ENCODE results near the gene GABARAP.
"Not testable (repeated sequence)": the region's sequence is repeated elsewhere in the genome, so short reads cannot be mapped to it uniquely, and the experiment has no call there.

GABARAP gene

GRCh38 chr17:7260651-7261378 is 18.6 kb upstream of the GABARAP start:
- no peak for DNase-seq (ENCODE audit: low read depth)

GRCh38 chr17:7260151-7260550 is 17.9 kb upstream of the GABARAP start:
- DNase-seq (ENCODE audit: low read depth), result no peak

- DNase-seq (ENCODE audit: low read depth), result no peak
Measured at GRCh38 chr17:7259555-7259889, 17.3 kb upstream of the GABARAP start.

DNA sequence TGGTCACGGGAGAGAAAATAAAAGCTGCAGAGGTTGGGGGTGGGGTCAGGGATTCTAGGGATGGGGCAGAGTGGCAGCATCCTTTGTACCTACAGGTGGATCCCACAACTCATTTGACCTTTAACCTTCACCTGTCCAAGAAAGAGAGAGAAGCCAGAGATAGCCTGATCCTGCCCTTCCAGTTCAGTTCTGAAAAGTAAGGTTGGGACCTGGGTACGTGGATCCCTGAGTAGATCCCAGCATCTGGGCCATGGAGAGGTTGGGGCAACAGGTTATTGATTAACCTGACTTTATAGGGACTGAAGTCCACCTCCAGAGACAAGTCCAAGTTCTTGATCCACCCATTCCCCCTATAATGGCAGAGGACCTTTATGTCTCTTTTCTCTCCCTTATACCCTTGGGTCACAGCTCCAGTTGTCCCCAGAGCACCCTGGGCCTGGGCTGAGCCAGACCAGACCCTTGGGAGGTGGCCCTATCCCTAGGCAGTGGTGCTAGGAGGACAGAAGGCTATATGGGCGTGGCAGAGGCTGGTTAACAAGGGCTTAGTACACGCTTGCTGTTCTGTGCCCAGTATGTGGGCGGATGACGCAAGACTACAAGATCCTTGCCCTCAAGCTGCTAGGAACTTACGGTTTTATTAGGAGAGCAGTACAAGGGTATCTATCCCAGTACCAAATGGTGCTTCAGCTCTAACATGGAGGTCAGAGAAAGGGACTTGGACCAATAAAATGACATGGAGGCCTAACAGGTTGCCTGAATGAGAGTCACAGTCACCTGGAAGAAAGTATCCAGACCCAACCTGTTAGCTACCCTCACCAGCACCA is 16.7 kb upstream of the GABARAP start:
- no peak for DNase-seq (ENCODE audit: low read depth)

DNA sequence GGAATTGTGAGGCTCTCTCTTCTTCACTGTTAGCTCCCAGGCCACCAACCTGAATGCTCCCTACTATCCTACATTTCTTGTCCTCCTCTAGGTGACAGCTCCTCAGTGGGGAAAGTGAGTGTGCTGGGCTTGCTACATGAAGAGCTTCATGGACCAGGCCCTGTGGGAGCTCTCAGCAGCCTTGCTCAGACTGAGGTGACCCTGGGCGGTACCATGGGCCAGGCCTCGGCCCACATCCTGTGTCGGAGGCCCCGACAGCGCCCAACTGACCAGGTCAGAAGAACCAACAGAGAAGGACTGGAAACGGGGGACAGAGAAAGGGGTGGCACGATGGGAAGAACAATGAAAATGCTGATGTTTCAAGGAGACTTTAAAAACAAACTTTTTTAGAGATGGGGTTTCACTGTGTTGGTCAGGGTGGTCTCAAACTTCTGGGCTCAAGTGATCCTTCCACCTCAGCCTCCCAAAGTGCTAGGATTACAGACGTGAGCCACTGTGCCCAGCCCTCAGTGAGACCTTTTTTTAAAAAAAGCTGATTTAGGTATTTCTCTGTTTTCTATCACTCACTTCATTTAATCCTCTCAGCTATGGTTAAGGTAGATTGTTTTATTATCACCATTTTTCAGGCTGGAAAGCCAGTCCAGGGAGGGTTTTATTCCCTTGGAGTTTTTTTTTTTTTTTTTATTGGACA is 14.7 kb upstream of the GABARAP start:
- no peak for DNase-seq (ENCODE audit: low read depth)

- no peak for DNase-seq (ENCODE audit: low read depth)
Measured at GRCh38 chr17:7254511-7254910, 12.3 kb upstream of the GABARAP start.

- no peak for DNase-seq (ENCODE audit: low read depth)
Measured at GRCh38 chr17:7253082-7253481, 10.8 kb upstream of the GABARAP start.

DNA sequence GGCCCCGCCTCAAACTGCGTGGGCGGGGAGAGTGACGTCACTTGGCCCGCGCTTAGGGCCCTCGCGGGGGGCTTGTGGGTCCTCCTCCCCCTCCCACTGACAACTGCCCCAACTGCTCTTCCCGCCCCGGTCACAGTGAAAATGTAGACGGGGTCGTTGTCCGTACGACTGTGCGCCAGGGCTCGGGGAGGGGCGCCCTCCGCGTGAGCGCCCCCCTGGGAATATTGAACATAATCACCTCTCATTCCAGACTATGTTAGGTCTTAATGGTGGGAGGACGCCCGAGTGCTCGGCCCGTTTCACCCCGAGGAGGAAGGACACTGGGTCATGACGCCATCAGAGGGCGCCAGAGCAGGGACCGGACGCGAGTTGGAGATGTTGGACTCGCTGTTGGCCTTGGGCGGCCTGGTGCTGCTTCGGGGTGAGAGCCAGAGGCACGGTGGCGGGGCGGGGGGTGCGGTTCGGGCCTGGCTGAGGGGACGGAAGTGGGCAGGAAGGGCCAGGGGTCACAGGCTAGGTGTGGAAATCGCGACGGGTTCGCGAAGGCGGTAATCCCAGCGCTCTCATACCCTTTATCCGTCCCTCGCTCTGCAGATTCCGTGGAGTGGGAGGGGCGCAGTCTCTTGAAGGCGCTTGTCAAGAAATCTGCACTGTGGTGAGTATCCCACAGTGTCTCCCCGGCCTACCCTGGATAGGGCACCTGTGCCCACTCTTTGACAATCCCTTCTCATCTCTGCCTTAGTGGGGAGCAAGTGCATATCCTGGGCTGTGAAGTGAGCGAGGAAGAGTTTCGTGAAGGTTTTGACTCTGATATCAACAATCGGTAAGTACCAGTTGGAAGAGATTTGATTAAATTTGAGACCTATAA is 10.2 kb upstream of the GABARAP start, which contains the start of gene ELP5:
TSS of gene ELP5 (plus strand) at position 40 of the 868 bp plus-strand sequence. CDS start at position 376, 336 bp downstream.
- peak; percentile 69 for DNase-seq (ENCODE audit: low read depth)

DNA sequence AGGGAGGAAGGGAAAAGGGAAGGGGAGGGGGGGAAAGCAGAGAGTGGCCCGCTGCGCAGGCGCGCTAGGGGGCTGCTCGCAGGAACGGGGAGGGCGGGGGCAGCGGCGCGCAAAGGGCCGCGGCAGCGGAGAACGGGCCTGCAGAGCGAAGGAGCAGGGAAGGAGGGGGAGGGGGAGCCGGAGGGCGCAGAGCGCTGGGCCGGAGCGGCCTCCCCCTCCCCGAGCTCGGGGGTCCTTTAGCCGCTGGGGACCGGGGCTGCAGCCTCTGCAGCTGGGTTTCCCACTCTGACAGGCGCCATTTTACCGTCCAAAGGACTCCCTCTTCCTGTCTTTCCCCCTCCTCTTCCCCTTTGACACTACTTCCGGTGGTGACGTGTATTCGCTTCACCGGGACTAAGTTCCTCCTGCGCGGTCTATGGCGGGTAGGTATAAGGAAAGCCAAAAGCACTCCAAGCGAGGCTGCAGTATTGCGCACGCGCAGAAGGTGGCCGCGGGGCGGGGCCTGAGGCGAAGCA is 9.5 kb upstream of the GABARAP start, which contains the start of gene CTDNEP1:
TSS of gene CTDNEP1 (minus strand) at position 74 of the 515 bp plus-strand sequence. CDS start 438 bp downstream, outside the sequence.
- DNase-seq (ENCODE audit: low read depth), result peak; percentile 98

DNA sequence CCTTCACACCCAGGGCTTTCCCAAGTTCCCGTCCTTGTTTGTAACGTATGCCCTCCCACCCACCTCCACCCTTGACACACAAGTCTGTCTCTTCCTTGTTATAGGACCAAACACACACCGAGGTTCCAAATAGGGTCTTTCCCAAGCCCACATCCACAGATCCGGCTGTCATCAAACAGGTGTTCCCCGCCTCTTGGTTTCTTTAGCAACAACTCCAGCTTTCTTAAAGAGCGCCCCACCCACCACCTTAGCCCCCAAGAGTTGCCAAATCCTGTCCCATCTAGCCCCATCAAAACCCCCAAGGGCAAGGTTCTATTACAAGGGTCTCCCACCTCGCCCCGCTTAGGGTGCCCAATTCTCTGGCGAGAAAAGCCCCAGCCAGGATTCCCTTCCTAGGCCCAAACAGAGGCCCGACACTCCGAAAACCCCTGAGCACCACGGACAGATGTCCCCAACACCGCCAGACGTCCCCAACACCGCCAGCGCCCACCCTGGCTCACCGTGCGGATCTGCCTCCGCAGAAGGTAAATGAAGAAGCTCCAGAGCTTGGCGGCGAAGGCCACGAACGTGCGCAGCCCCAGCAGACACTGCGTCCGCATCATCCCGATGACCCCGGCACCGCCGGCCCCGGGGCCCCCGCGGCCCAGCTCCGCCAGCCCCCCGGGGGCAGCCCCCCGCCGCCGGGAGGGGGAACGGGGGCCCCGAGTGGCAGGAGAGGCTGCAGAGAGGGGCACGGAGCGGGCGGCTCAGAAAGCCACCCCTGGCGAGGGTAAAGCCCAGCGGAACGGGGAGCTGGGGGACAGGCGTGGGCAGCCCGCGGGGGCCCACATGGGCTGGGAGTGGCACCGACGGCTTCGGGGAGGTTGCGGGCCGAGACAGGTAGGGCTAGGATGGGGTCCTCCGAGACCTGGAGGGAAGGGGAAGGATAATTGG is 8.7 kb upstream of the GABARAP start:
- DNase-seq (ENCODE audit: low read depth), result no peak

- no peak for DNase-seq (ENCODE audit: low read depth)
Measured at GRCh38 chr17:7249830-7250229, 7.6 kb upstream of the GABARAP start.

- DNase-seq (ENCODE audit: low read depth), result no peak
Measured at GRCh38 chr17:7249214-7249613, 7.0 kb upstream of the GABARAP start.

- DNase-seq (ENCODE audit: low read depth), result no peak
Measured at GRCh38 chr17:7248796-7249195, 6.5 kb upstream of the GABARAP start.

DNA sequence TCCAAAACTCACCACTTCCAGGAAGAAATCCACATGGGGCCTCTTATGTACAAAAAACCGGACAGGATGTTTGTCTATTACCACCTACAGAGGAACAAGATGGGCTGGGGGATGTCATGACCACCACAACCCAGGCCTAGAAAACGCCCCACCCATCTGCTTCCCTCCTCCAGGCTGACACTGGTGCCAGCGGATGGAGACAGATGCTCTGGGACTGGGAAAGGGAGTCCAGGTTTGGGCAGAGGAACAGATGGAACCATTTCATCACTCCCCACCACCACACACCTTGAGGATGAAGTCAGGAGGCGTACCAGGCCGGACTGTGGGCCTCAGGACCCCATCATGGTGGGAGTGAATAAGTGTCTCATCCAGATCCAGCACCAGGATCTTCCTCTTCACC is 4.5 kb upstream of the GABARAP start:
- no peak for DNase-seq (ENCODE audit: low read depth)

DNA sequence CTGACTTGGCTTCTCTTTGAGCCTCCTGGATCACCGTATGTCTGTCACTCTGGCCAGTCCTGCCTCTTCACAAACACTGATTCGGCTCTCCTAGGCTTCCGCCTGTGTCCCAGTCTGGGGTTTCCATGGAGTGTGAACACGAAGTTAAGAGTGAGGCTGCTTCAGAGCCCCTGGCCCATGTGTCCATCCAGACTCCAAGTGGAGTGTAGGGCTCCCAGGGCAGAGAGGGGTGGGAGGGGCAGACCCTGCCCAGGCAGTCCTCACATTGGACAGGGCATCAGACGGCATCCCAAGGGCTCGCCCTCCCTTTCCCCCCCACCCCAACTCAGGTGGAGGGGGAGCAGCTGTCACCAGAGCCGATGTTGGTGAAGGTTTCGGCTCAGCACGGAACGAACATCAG is 1.6 kb upstream of the GABARAP start:
- not testable (repeated sequence) for DNase-seq (ENCODE audit: low read depth)

- DNase-seq (ENCODE audit: low read depth), result no peak
Measured at GRCh38 chr17:7243453-7243729, 1.1 kb upstream of the GABARAP start.

GRCh38 chr17:7242717-7243452 is 636 bp upstream of the GABARAP start:
- peak; percentile 88 for DNase-seq (ENCODE audit: low read depth)

DNA sequence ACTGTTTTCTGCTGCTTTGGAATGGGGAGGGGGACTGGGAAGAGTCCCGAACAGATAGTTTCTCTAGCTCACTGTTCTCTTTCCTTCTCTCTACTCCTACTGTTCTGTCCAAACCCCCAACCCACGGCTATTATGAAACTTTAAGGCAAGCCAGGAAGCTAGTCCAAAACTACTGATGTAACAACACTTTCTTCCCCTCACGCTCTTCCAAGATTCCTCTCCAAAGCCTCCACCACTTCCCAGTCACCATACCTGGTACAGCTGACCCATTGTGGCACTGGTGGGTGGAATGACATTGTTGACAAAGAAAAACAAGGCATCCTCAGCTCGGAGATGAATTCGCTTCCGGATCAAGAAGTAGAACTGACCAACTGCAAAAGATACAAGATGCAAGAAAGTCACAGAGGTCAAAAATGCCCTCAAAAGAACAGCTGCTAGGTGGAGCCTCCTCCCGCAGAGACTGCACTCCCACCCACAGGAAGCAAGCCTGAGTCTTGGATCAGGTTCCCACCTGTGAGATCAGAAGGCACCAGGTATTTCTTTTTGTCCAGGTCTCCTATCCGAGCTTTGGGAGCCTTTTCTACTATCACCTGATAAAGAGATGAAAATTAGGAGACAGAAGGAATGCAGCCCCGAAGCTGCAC is 1.0 kb downstream of the GABARAP start:
- DNase-seq (ENCODE audit: low read depth), result no peak

DNA sequence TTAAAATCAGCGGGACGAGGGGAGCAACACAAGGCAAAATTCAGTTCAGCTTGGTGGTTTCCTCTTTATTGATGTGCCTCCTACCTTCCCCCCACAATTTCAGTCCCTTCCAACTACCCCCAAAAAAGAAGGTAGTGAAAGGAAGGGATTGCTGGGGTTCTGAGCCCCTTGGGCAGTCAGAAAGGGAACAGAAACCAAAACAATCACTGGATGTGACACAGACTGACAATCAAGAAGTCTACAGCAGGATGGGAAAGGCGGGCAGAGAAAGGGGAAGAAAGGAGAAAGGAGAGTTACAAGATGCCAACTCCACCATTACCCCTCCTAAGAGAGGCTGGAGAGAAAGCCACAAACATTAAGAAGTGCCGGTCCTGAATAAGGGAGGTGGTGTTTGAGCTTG is 1.9 kb downstream of the GABARAP start:
- DNase-seq (ENCODE audit: low read depth), result no peak
